Measurements from ENCODE around the gene ZPR1.

Gene ZPR1

DNA sequence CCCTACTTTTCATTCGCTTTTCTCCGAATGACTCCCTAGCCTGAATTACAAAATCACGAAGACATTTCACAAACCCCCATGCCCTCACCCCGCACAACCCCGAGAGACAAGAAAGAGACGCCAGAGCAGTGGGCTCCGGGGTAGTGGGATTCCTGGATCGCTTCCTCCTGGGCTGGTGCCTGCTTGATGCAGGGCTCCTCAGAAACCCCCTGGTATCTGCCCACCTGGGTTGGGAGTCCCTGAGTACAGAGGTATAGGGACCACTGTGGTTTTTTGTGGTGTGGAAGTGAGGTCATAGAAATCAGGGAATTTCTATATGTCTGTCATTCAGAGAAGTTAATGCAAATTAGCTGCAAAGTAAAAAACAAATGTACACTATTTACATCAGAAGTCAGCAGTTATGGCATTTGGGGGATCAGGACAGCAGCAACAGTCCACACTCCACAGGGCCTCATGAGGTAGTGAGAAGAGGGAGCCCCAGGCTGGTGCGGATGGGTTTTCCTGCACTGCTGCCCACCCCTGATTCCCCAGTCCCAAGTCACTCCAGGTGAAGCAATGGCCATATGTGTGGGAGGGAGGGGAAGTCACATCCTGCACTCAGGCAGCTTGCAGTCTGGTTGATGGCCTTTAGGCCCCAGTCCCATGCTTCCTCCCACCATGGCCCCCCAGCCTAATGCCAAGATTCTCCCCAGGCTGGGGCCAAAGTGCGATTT, 54.6 kb downstream of the ZPR1 start:
- Histone ChIP-seq H3K4me1 (ENCODE audit: insufficient read depth, low read length, poor library complexity, severe bottlenecking) (no peaks in the 10 kb centered on the region), H3K9me3 (ENCODE audit: insufficient read depth, low read depth, low read length) (no peaks in the 10 kb centered on the region), H3K4me2 (ENCODE audit: low read depth, low read length, poor library complexity, severe bottlenecking) (no peak overlapping the region), H3F3A (ENCODE audit: low read depth) (no peaks in the 10 kb centered on the region), H4K20me1 (ENCODE audit: insufficient read depth, low read length, poor library complexity, severe bottlenecking) (no peaks in the 10 kb centered on the region), H3K79me2 (ENCODE audit: insufficient read depth, low read length) (no peaks in the 10 kb centered on the region), H3K4me3 (ENCODE audit: low read length, poor library complexity, severe bottlenecking) (no peak overlapping the region), H3K27me3 (ENCODE audit: insufficient read depth, low read length, poor library complexity, severe bottlenecking) (no peaks in the 10 kb centered on the region), H3K9me2 (replicated peaks; ENCODE audit: low read depth, low read length) (no peaks in the 10 kb centered on the region), H2AFZ (ENCODE audit: low read length) (no peak overlapping the region), H3K36me3 (ENCODE audit: insufficient read depth, low read length) (no peaks in the 10 kb centered on the region), H3K9ac (ENCODE audit: low read depth, low read length, poor library complexity, severe bottlenecking) (no peak overlapping the region)
- TF ChIP-seq EZH2phosphoT487 (IDR thresholded peaks at IDR 0.05; ENCODE audit: borderline replicate concordance) (no peak), CTCF (conservative IDR thresholded peaks at IDR 0.05; ENCODE audit: low read length) (no peak)

DNA sequence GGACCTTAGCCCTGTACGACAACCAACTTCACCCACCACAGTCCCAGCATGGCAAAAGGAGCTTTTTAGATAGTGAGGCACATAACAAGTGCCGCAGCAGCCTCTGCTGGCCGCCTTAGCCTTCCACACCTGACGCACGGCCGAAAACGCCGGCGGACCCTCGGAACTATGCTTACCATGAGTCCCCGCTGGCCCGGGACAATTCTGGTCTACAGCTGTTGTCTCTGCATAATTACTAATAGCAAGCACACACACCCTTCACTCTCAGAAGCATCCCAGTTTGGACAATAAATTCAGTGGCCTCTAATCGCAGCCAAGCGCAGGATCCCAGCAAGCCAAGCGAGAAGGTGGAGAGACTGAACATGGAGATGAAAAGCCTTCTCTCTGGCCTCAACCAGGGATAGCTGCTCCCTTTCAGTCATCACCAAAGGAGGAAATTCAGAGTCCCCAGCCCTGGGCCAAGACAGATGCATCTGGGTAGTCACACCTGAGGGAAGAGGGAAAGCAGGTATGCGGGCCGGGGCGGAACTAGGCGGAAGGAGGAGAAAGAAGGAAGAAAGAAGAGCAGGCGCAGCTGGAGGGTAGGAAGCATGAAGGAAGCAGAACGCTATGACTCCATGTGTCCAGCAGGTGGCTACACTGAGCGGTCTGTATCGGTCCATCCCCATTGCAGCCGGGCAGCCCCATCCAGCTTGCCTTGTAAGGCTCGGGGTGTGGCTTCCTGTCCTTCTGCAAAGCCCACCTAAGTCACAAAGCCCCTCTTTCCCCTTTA, 55.4 kb downstream of the ZPR1 start:
- no peaks in the 10 kb centered on the region for H3K9me2 ChIP-seq (replicated peaks; ENCODE audit: low read depth, low read length)
- no peaks in the 10 kb centered on the region for H3K9me3 ChIP-seq (ENCODE audit: insufficient read depth, low read depth, low read length)
- H3K79me2 ChIP-seq (ENCODE audit: insufficient read depth, low read length) = no peaks in the 10 kb centered on the region
- H3K9ac ChIP-seq (ENCODE audit: low read depth, low read length, poor library complexity, severe bottlenecking) = no peak overlapping the region
- H3K4me2 ChIP-seq (ENCODE audit: low read depth, low read length, poor library complexity, severe bottlenecking) = no peak overlapping the region
- H3K4me1 ChIP-seq (ENCODE audit: insufficient read depth, low read length, poor library complexity, severe bottlenecking) = no peaks in the 10 kb centered on the region
- no peaks in the 10 kb centered on the region for H3F3A ChIP-seq (ENCODE audit: low read depth)
- no peaks in the 10 kb centered on the region for H3K36me3 ChIP-seq (ENCODE audit: insufficient read depth, low read length)
- no peak overlapping the region for H3K4me3 ChIP-seq (ENCODE audit: low read length, poor library complexity, severe bottlenecking)
- H2AFZ ChIP-seq (ENCODE audit: low read length) = no peak overlapping the region; the same call in 1 of the 2 replicates
- TF ChIP-seq EZH2phosphoT487 (IDR thresholded peaks at IDR 0.05; ENCODE audit: borderline replicate concordance) (no peak), CTCF (conservative IDR thresholded peaks at IDR 0.05; ENCODE audit: low read length) (peak; percentile 77)
- H3K27me3 ChIP-seq (ENCODE audit: insufficient read depth, low read length, poor library complexity, severe bottlenecking) = no peaks in the 10 kb centered on the region
- no peaks in the 10 kb centered on the region for H4K20me1 ChIP-seq (ENCODE audit: insufficient read depth, low read length, poor library complexity, severe bottlenecking)

DNA sequence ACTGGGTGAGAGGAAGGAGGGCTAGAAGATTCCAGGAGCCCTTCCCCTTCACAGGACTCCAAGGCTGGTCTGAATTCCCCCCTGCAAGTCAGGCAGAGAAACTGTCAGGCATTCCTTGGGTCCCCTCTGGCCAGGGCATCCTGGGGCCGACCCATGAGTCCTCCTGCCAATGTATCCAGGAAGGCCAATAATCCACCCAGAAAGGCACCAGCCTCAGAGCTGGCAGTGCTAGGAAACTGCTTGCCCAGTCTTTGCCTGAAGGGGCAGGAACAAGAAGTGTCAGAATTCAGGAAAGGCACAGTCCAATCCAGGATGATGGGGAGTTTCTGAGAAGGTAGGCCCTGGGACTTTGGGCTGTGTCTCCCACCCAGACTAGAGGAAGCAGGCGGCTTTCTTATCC, 56.0 kb downstream of the ZPR1 start:
- Histone ChIP-seq H3K79me2 (ENCODE audit: insufficient read depth, low read length) (no peaks in the 10 kb centered on the region), H3K9ac (ENCODE audit: low read depth, low read length, poor library complexity, severe bottlenecking) (no peak overlapping the region), H3F3A (ENCODE audit: low read depth) (no peaks in the 10 kb centered on the region), H3K9me3 (ENCODE audit: insufficient read depth, low read depth, low read length) (no peaks in the 10 kb centered on the region), H3K36me3 (ENCODE audit: insufficient read depth, low read length) (no peaks in the 10 kb centered on the region), H3K9me2 (replicated peaks; ENCODE audit: low read depth, low read length) (no peaks in the 10 kb centered on the region), H3K4me3 (ENCODE audit: low read length, poor library complexity, severe bottlenecking) (no peak overlapping the region), H4K20me1 (ENCODE audit: insufficient read depth, low read length, poor library complexity, severe bottlenecking) (no peaks in the 10 kb centered on the region), H3K4me2 (ENCODE audit: low read depth, low read length, poor library complexity, severe bottlenecking) (no peak overlapping the region), H3K27me3 (ENCODE audit: insufficient read depth, low read length, poor library complexity, severe bottlenecking) (no peaks in the 10 kb centered on the region), H2AFZ (ENCODE audit: low read length) (no peak overlapping the region), H3K4me1 (ENCODE audit: insufficient read depth, low read length, poor library complexity, severe bottlenecking) (no peaks in the 10 kb centered on the region)
- TF ChIP-seq CTCF (conservative IDR thresholded peaks at IDR 0.05; ENCODE audit: low read length) (no peak), EZH2phosphoT487 (IDR thresholded peaks at IDR 0.05; ENCODE audit: borderline replicate concordance) (no peak)
